ENCODE data around the gene PLCL2.

Gene PLCL2

GRCh38 chr3:16884748-16885592, at the start of gene PLCL2:
PLCL2 (plus strand) TSS chr3:16884955; CDS start chr3:16885040, 85 bp downstream.
- no peak for DNase-seq (ENCODE audit: low spot score)

GRCh38 chr3:16836505-16837237, 48.1 kb upstream of the PLCL2 start:
- no peak for DNase-seq (ENCODE audit: low spot score)

DNA sequence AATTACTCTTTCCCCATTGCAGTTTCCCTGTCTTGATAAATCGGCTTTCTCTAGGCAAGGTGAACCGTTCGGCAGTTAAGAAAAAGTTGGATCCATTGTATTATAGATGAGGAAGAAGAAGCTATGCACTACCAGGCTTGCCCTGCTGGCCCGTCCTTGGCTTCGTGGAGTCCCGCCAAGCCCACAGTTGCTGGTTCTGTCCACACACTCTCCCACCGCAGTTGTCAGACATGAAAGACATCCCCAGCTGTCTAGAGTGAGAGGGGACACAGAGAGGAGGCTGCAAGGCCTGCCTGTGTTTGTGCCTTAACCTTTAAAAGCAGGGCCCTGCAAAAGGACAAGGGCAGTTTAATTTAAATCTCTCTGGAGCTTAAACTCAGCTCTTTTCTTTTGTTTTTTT, 47.2 kb upstream of the PLCL2 start:
- DNase-seq (ENCODE audit: low spot score), result no peak

GRCh38 chr3:16838561-16838960, 46.2 kb upstream of the PLCL2 start:
- no peak for DNase-seq (ENCODE audit: low spot score)

- DNase-seq (ENCODE audit: low spot score), result no peak
Measured at GRCh38 chr3:16839271-16840100, 45.3 kb upstream of the PLCL2 start.

DNA sequence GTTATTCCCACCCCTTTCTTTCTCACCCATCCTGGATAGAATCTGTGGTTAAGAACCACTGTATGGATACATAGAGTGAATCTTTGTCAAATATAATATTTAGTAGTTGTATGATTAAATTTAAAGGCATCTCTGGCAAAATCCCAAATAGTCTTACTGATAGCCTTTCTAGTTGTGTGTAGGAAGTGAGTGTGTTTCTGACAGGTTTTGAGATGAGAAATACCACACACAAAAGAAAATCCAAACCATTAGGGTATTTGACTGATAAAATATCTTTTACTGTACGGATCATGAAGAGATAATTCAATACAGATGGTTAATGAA, 44.7 kb upstream of the PLCL2 start:
- DNase-seq (ENCODE audit: low spot score), result no peak

DNA sequence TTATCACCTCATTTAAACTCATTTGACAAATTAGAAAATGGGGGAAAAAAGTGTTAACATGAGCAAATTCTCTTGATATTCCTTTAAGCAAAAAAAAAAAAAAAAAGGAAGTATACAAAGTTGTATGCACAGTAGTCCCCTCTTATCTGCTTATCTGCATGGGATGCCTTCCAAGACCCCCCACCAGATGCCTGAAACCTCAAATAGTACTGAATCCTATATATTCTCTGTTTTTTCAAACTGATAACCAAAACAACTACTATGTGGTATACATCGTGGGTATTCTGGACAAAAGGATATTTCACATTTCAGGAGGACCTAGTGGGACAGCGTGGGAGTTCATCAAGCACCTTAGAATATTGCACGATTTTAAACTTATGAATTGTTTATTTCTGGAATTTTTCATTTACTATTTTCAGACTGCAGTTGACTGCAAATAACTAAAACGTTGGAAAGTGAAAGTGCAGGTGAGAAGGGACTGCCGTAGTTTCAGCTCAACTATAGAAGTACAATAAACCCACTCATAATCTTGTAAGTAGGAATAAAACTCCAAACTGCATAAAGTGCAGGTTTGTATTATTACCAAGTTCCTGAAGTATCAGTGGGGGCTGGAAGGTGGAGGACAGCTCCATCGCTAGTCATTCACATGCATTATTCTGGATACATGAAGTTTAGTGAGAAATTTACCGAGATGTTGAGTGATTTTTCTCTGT, 43.6 kb upstream of the PLCL2 start:
- DNase-seq (ENCODE audit: low spot score), result no peak

- DNase-seq (ENCODE audit: low spot score), result peak; percentile 35
Measured at GRCh38 chr3:16841904-16842271, 42.9 kb upstream of the PLCL2 start.

DNA sequence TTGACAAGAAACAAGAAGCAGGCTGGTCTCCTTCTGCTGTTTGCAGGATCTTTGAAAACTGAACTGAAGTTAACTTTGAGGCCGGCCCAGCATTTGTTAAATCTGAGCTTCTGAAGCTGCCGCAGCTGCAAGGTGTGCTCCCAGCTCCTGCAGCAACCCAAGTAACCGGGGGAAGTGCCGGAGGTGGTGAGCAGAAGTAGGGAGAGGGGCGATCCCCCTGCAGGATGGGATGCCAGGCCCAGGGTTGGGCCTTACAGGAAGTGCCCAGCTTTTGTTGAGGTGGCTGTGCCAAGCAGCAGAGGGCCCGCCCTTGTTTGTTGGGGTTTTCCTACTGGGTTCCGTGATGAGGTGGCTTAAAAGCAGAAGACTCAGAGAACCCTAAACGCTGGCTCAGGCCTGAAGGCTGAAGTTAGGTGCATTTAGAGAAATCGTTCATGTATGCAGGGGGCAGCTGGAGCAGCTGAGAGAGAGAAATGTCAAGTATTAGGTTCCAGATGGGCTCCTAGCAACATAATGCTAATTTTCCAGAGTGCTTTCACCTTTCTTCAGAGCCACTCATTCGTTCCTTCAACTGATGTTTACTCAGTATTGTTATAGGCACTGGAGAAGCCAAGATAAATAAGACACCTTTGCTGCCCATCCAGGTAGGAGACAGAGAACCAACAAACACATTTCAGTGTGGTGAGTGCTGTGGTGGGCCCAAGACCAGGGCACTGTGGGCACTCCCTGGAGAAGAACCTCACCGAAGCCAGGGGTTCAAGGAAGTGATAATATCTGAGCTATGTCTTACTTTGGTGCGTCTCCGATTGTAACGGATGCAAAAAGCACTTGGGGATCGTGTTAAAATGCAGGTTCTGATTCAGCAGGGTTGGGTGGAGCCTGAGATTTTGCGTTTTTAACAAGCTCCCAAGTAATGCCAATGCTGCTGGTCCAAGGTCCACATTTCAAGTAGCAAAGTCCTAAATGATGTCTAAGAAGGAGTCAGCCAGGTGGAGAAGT, 42.2 kb upstream of the PLCL2 start:
- DNase-seq (ENCODE audit: low spot score), result peak; percentile 25

DNA sequence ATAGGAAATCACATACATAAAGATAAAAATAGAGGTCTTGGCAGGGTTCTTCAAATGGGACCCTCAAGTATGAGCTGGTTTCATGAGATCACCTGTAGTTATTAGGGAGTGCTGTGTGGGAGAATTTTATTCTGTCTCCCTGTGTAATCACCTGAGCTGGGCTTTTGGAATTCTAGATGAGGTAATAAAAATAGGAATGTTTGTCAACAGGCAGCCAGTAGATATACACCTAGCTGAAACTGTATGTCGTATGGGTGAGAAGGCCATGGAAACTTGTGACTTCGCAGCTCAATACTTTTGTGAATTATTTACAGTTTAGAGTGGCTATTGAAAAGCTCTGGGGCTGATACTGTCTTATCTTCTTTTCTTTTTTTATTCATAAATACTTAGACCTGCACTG, 40.5 kb upstream of the PLCL2 start:
- DNase-seq (ENCODE audit: low spot score), result no peak

DNA sequence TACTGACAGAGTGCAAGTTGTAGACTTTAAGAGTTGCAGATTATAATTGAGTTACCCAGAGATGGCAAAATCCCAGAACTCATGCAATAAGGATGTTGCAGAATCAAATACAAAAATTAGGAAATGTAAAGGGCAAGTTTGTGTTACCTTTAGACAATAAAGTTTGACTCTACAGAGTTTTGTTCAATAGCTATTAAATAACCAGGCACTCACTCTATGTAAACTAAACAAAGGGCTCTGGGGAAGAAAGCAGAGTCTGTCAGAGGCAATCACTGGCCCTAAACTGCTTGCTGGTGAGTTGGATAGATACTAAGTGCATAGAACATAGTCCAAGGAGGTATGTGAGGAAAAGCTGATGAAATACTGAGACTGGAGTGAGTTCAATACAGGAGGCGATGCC, 40.0 kb upstream of the PLCL2 start:
- no peak for DNase-seq (ENCODE audit: low spot score)

- DNase-seq (ENCODE audit: low spot score), result no peak
Measured at GRCh38 chr3:16846373-16847080, 38.2 kb upstream of the PLCL2 start.

GRCh38 chr3:16848007-16848406, 36.7 kb upstream of the PLCL2 start:
- no peak for DNase-seq (ENCODE audit: low spot score)

GRCh38 chr3:16849229-16849628, 35.5 kb upstream of the PLCL2 start:
- peak; percentile 52 for DNase-seq (ENCODE audit: low spot score)

DNA sequence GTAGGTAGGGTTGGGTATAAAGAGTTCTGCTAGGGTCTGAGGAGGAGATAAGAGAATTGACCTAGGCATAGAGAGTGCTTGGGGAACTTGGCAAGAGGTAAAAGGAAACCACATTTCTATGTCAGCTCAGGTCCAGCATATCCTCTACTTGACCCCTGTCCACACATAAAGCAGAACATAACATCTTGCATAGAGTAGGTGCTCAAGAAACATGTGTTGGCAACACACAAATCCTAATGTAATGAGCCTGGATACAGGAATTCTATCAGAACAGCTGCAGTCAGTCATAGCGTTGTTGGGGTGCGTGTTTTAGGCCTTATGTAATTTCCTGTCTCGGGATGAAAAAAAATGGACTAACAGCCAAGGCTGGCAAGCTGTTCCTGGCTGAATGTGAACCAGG, 35.0 kb upstream of the PLCL2 start:
- no peak for DNase-seq (ENCODE audit: low spot score)

DNA sequence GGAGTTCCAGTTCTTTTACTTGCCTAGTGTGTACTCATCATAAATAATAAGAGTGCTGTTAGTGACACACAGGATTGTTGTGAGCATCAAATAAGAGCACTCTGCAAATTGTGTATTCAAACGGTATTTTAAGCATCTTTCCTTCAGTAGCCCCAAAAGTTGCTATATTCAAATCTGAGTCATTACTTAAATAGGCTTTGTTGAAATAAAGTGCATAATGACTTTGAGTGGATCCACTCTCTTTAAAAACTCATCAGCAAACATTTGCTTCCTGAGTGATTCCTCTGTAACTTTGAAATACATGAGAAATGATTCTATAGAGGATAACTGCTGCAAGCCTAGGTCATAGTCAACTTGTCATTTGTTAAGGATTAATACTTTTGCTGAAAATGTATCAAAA, 29.3 kb upstream of the PLCL2 start:
- no peak for DNase-seq (ENCODE audit: low spot score)

- DNase-seq (ENCODE audit: low spot score), result no peak
Measured at GRCh38 chr3:16860234-16860633, 24.5 kb upstream of the PLCL2 start.

GRCh38 chr3:16861432-16861831, 23.3 kb upstream of the PLCL2 start:
- DNase-seq (ENCODE audit: low spot score), result no peak

GRCh38 chr3:16864610-16865313, 20.0 kb upstream of the PLCL2 start:
- DNase-seq (ENCODE audit: low spot score), result no peak

DNA sequence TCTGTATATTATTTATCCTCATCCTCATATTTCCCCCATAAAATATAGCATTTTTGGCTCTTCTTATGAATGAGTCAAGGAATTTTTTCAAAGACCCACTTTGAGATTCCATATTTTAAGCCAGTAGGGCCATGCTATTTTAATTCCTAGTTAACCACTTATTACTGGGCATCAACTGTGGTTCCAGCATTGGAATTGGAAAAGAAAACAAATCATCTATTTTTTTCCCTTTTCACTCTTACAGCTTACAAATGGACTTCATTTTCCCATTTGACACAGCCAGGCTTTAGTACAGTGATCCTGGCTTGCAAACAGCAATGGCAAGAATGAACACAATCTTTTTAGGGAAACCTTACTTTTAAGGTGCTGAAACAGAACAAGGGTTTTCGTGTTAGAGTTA, 19.4 kb upstream of the PLCL2 start:
- DNase-seq (ENCODE audit: low spot score), result no peak

Data from globus pallidus (tissue), 1 donor.